Endothelial cell (in vitro differentiated cells): ENCODE measurements around the gene LDB3. TPM values are rescaled to one million over a fixed set of nuclear protein-coding genes. Genes with fewer than 3 reads are reported as not detected.

ENCODE experiments used
- DNase-seq: peaks from one replicate; pipeline ENCODE4 v3.0.0; 2021; ENCODE audit warnings: low spot score
- H3K27ac Mint-ChIP-seq: one replicate; pipeline ENCODE4 v1.8.0; 2021; ENCODE audit warnings: mixed read lengths, inconsistent platforms; ENCODE audit not compliant: unreplicated experiment
- H3K27me3 Mint-ChIP-seq: one replicate; pipeline ENCODE4 v1.8.0; 2021; ENCODE audit warnings: mild to moderate bottlenecking, moderate library complexity, mixed read lengths, inconsistent platforms; ENCODE audit not compliant: unreplicated experiment
- H3K36me3 Mint-ChIP-seq: one replicate; pipeline ENCODE4 v1.8.0; 2021; ENCODE audit warnings: mild to moderate bottlenecking, low read depth, mixed read lengths, inconsistent platforms; ENCODE audit not compliant: unreplicated experiment
- H3K4me1 Mint-ChIP-seq: one replicate; pipeline ENCODE4 v1.8.0; 2021; ENCODE audit warnings: mild to moderate bottlenecking, mixed read lengths, inconsistent platforms; ENCODE audit not compliant: unreplicated experiment
- H3K4me3 Mint-ChIP-seq: one replicate; pipeline ENCODE4 v1.8.0; 2021; ENCODE audit warnings: mild to moderate bottlenecking, mixed read lengths, inconsistent platforms; ENCODE audit not compliant: unreplicated experiment
- H3K9me3 Mint-ChIP-seq: one replicate; pipeline ENCODE4 v1.8.0; 2021; ENCODE audit warnings: mixed read lengths, inconsistent platforms; ENCODE audit not compliant: unreplicated experiment
- CTCF ChIP-seq: fragments of 200-600 bp; sonication (generic); IDR thresholded peaks from one replicate; pipeline ENCODE4 v1.5.0; 2021; ENCODE audit warnings: antibody characterized with exemption; ENCODE audit not compliant: unreplicated experiment
- total RNA-seq: library from RNA; stranded (reverse); fragmentation: NEBNext Ultra II Directional; extraction: Animal tissue kit (Norgen Biotek cat#: 25700); gene quantifications from one replicate; pipeline ENCODE4 v1.2.1, GENCODE V29; 2021; ENCODE audit not compliant: unreplicated experiment

LDB3 gene
- total RNA-seq, 1 donor from 2014 or later, result 0.36 TPM

- H3K27ac Mint-ChIP-seq, result no peak overlapping the region
- no peak for TF ChIP-seq CTCF
- peaks cover 20% of the 10 kb centered on the region for H3K4me1 Mint-ChIP-seq
- H3K36me3 Mint-ChIP-seq, result peaks cover 5% of the 10 kb centered on the region
- H3K27me3 Mint-ChIP-seq, result peaks cover 24% of the 10 kb centered on the region
- no peak for DNase-seq
- no peaks in the 10 kb centered on the region for H3K9me3 Mint-ChIP-seq
- no peak overlapping the region for H3K4me3 Mint-ChIP-seq
These were observed 6.9 kb upstream of the LDB3 start for GRCh38 chr10:86661161-86662025.

GRCh38 chr10:86662186-86663045 lies 5.9 kb upstream of the LDB3 start:
- Mint-ChIP-seq H3K4me3 (no peak overlapping the region), H3K27ac (no peak overlapping the region), H3K4me1 (peaks cover 17% of the 10 kb centered on the region), H3K27me3 (peaks cover 25% of the 10 kb centered on the region), H3K9me3 (no peaks in the 10 kb centered on the region), H3K36me3 (no peaks in the 10 kb centered on the region)
- TF ChIP-seq CTCF, result no peak
- DNase-seq, result no peak

GRCh38 chr10:86663046-86663345 lies 5.3 kb upstream of the LDB3 start:
- H3K9me3 Mint-ChIP-seq, result no peaks in the 10 kb centered on the region
- no peaks in the 10 kb centered on the region for H3K36me3 Mint-ChIP-seq
- TF ChIP-seq CTCF, result no peak
- DNase-seq, result no peak
- H3K27ac Mint-ChIP-seq, result no peak overlapping the region
- H3K27me3 Mint-ChIP-seq, result peaks cover 25% of the 10 kb centered on the region
- H3K4me1 Mint-ChIP-seq, result peaks cover 17% of the 10 kb centered on the region
- no peak overlapping the region for H3K4me3 Mint-ChIP-seq

- peak overlapping the region; percentile 18 for H3K27ac Mint-ChIP-seq
- no peak overlapping the region for H3K4me3 Mint-ChIP-seq
- H3K36me3 Mint-ChIP-seq, result no peaks in the 10 kb centered on the region
- H3K27me3 Mint-ChIP-seq, result peaks cover 25% of the 10 kb centered on the region
- no peaks in the 10 kb centered on the region for H3K9me3 Mint-ChIP-seq
- DNase-seq, result no peak
- no peak for TF ChIP-seq CTCF
- H3K4me1 Mint-ChIP-seq, result peaks cover 17% of the 10 kb centered on the region
These were observed 4.6 kb upstream of the LDB3 start for GRCh38 chr10:86663576-86664339.
